GM21526 (cell line): ENCODE measurements around the gene TK2.
"Not testable (repeated sequence)": the region's sequence is repeated elsewhere in the genome, so short reads cannot be mapped to it uniquely, and the experiment has no call there.

Experiments used
- ATAC-seq: cut with Tn5 transposase; IDR thresholded peaks from one replicate; pipeline ENCODE4 v1.9.1; 2021; ENCODE audit warnings: moderate library complexity; ENCODE audit not compliant: unreplicated experiment, low FRiP score

TK2 gene

DNA sequence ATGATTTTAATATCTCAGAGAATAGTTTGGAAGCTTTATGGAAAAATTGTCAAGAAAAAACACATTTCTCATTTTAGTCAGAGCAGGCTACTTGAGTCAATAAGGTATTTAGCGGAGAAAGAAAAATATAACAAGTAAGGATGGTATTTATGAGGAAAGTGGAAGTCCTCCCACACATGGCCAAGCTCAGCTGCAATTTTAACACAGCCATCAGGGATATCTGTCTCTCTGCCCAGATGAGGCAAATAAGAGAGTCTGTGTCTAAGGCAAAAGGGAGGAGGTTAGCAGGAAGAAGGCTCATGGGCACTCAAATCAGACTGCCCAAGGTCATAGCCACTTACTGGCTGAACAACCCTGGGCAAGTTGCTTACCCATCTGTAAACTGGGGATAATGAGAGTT, 24.2 kb upstream of the TK2 start:
- ATAC-seq, result no peak

DNA sequence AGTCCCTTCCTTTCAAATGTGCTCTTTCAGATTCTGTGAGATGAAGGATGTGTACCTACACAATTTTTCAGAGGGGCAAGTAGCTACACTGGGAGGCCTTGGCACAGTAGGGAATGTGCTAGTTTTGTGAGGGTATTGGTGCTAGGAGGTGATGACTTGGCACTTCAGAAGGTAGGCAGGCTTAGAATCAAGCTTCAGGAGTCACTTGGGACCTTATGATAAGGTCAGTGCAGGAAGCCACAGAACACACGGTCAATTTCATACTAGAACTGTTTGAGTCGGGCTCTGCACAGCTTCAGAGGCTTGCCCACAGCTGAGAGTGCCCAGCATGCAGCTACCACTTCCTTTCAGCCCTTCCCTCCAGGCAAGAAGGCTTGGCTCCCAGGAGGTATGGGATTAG, 22.4 kb upstream of the TK2 start:
- no peak for ATAC-seq

DNA sequence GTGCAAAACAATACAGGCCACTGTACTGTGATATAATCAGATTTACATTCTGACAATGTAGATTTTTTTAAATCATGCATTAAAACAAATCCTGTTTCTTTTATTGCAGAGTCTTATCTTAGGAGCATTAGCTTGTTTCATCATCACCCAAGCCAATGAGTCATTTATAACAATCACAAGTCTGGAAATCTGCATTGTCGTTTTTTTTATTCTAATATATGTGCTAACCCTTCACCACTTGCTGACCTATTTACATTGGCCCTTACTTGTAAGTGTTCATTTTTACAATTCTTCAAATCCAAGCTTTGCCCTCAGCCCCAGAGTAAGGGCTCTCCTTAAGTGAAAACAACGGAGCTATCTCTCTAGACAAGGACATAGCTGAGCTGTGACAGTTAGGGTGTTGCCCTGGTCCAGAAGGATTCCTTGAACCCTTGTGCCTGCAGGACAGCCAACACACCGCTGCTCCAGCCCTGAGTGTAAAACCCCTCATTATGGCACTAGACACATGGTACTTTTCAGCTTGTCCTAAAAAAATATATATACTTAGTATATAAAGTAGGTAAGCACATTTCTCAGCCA, 20.0 kb upstream of the TK2 start:
- no peak for ATAC-seq

- ATAC-seq, result no peak
These were observed 19.2 kb upstream of the TK2 start for GRCh38 chr16:66569131-66569530.

- ATAC-seq, result no peak
These were observed 18.4 kb upstream of the TK2 start for GRCh38 chr16:66568355-66568754.

- ATAC-seq, result not testable (repeated sequence)
These were observed 17.3 kb upstream of the TK2 start for GRCh38 chr16:66567270-66567669.

- no peak for ATAC-seq
These were observed 16.4 kb upstream of the TK2 start, which contains the start of gene CMTM1 for GRCh38 chr16:66566051-66566901. CMTM1 (plus strand) TSS chr16:66566439; CDS start chr16:66566514, 75 bp downstream.

DNA sequence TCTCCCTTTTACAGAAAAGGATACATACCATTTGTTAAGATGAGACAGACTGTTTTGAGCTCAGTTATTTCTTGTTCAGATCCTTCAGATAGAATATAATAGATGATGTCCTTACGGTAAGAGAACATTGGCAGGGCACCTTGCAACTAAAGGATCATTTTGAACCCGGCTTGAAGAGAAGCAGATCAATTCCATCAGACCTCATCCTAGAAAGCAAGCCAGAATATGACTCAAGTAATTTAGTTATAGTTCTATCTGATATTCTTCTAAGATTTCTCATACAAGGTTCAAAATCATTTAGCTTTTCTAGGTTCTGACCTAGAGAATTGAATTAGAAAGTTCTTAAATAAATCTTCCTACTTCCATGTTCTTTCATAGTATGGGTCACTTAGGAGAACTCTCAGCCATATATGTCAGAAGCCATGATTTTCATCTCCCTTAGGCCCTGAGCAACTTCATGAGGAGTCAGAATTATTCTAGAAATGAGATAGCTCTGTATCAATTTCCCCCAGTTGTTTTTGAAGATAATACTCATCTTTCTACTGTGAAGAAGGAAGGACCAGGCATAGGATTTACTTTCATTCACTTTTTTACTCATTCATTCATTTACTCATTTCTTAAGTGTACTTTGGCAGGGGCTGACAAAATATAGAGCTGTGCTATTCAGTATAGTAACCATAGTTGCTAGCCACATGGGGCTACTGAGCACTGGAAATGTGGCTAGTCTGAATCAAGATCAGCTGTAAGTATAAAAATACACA, 13.8 kb upstream of the TK2 start:
- no peak for ATAC-seq

GRCh38 chr16:66562986-66563385, 13.1 kb upstream of the TK2 start:
- ATAC-seq, result no peak

- ATAC-seq, result no peak
These were observed 12.5 kb upstream of the TK2 start for GRCh38 chr16:66562409-66562808.

GRCh38 chr16:66561381-66562080, 11.6 kb upstream of the TK2 start:
- no peak for ATAC-seq

- ATAC-seq, result no peak
These were observed 10.2 kb upstream of the TK2 start for GRCh38 chr16:66560107-66560506.

DNA sequence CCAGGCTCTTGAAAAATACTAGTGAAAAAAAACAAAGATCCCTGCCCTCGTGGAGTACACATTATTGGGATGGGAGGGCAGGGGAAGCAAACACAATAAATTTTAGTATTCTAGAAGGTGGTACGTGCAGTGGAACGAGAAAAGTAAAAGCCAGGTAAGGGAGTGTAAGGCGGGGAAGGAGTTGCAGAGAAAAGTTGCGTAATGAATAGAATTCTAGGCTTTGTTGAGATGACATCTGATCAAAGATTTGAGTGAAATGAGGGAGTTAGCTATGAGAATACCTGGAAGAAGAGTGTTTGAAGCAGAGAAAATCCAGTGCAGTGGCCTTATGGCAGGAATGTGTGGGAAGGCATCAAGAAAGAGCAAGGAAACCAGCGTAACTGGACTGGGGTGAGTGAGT, 4.6 kb upstream of the TK2 start:
- no peak for ATAC-seq

GRCh38 chr16:66554021-66554420, 4.1 kb upstream of the TK2 start:
- ATAC-seq, result no peak

DNA sequence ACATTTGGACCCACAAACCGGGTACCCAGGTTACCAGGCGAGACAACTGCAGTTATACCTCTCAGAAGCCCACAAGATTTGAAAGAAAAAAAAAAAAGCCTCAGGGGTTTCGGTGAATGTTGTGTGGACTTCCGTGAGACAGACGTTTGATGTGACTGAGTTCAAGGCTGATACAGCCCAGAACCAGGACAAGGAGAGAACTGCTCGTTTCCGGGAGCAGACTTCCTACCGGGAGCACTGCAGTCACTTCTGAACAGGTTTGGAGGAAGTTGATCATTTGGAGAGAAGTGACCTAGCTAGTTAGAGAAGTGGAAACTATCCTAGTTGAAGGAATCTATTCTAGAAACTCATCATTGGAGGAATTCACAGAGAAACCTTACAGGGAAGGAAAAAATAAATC, 3.3 kb upstream of the TK2 start:
- no peak for ATAC-seq

DNA sequence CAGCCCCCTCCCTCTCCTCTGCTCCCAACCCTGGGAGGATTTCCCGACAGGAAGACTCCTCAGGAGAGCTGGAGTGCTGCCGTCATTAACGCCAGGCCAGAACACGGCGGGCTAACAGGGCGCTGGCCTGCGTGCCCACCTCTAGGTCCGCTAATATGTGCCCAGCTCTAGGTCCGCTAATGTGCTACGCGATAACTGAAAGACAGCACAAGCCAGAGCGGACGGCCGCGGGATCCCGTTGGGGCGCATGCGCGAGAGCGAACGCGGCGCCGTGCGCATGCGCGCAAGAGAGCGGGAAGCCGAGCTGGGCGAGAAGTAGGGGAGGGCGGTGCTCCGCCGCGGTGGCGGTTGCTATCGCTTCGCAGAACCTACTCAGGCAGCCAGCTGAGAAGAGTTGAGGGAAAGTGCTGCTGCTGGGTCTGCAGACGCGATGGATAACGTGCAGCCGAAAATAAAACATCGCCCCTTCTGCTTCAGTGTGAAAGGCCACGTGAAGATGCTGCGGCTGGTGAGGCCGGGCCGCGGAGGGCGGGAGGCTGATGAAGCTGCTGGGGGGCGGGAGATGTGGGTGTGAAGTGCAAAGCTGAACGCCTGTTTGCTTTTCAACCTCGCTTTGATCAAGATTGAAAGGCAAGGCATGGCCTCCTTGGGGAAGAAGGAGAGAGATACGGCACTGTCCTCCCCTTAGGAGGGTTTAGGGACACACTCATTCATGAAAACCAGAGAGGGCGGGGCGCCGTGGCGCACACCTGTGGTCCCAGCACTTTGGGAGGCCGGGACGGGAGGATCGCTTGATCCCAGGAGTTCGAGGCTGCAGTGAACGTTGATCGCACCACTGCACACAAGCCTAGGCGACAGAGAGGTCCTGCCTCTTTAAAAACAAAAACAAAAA, 2.6 kb upstream of the TK2 start, which contains the start of gene CKLF:
Gene CKLF (plus strand): TSS at position 291 of the 892 bp plus-strand sequence. CDS start 140 bp downstream, at position 431.
- peak; percentile 63 for ATAC-seq

- no peak for ATAC-seq
These were observed 1.9 kb upstream of the TK2 start for GRCh38 chr16:66551788-66552285.

GRCh38 chr16:66551348-66551759, 1.4 kb upstream of the TK2 start:
- no peak for ATAC-seq

DNA sequence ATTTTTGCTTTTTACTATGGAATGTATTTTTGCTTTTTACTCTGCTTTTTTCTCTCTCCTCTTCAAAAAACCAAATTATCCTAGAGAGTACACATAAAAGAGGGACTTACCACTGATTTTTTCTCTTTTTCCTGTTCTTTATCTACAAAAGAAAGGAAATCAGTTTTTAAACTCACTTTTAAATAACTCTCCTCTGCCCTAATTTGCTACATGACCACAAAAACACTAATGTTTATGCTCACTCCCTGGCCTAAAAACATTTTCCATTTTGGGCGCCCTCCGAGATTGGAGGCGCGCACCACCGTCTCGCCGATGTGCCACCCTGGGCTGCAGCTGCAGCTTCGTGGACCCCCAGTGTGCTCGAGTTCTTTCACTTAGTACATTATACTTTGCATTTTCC, 1.1 kb downstream of the TK2 start:
- no peak for ATAC-seq
